H1 (cell line): ENCODE results near the gene RIT2. TPM values are rescaled to one million over a fixed set of nuclear protein-coding genes. Genes with fewer than 3 reads are reported as not detected.

ENCODE experiments used
- CTCF ChIA-PET: fragments of 300-600 bp; sonication (Branson Sonifier 250); formaldehyde crosslinking; loops from one replicate; lab custom pipeline; 2021; ENCODE audit not compliant: partially characterized antibody; lab: Charles Lee
- POLR2A ChIA-PET: fragments of 300-600 bp; sonication (Branson Sonifier 250); formaldehyde crosslinking; loops from one replicate; lab custom pipeline; 2021; ENCODE audit warnings: inconsistent platforms; ENCODE audit not compliant: partially characterized antibody; lab: Charles Lee
- DNase-seq, 2 experiments: peaks; one replicate each; pipeline versions ENCODE4 v3.0.0 to v3.0.0-alpha.2; 2010 to 2022; ENCODE audit warnings: low spot score in 2 of 2, low read depth in 1 of 2, mixed read lengths in 1 of 2
- FAIRE-seq: peaks from 2 replicates; lab custom pipeline; 2011; peaks lifted over from hg19 to GRCh38; lab: Jason Lieb, UNC
- H2AFZ ChIP-seq: 2 replicates; pipeline ENCODE4 v1.8.1; 2012; ENCODE audit warnings: low read length, inconsistent platforms
- H2AK5ac ChIP-seq: 2 replicates; pipeline ENCODE4 v1.6.1; 2013; ENCODE audit warnings: low read depth, low read length
- H2BK120ac ChIP-seq: replicated peaks from 2 replicates; pipeline ENCODE3; 2013; ENCODE audit warnings: low read depth, low read length, inconsistent platforms
- H2BK12ac ChIP-seq: 2 replicates; pipeline ENCODE4 v1.6.1; 2013; ENCODE audit warnings: low read depth, low read length
- H2BK15ac ChIP-seq: 2 replicates; pipeline ENCODE4 v1.6.1; 2013; ENCODE audit warnings: low read length
- H2BK20ac ChIP-seq: 2 replicates; pipeline ENCODE4 v1.6.1; 2013; ENCODE audit warnings: low read length
- H2BK5ac ChIP-seq: 2 replicates; pipeline ENCODE4 v1.6.1; 2013; ENCODE audit warnings: low read depth, low read length
- H3K14ac ChIP-seq: 2 replicates; pipeline ENCODE4 v1.6.1; 2013; ENCODE audit warnings: inconsistent platforms; ENCODE audit not compliant: insufficient read length
- H3K18ac ChIP-seq: 2 replicates; pipeline ENCODE4 v1.6.1; 2013; ENCODE audit warnings: low read length; ENCODE audit errors: extremely low read depth
- H3K23ac ChIP-seq: 2 replicates; pipeline ENCODE4 v1.6.1; 2013; ENCODE audit warnings: inconsistent platforms; ENCODE audit not compliant: insufficient read length
- H3K23me2 ChIP-seq: 2 replicates; pipeline ENCODE4 v1.6.1; 2013; ENCODE audit warnings: low read depth, low read length
- H3K27ac ChIP-seq: 2 replicates; pipeline ENCODE4 v1.6.1; 2011; ENCODE audit warnings: low read depth, low read length, inconsistent platforms
- H3K27me3 ChIP-seq, 4 experiments: replicated peaks in 1 of 4; 1 replicate in 1 of 4; 2 replicates in 3 of 4; pipeline versions ENCODE4 v1.6.1 to v1.8.1; 2011 to 2013; ENCODE audit warnings: low read length in 3 of 4, mild to moderate bottlenecking in 3 of 4, inconsistent platforms in 2 of 4, mixed read lengths in 2 of 4, moderate library complexity in 1 of 4; ENCODE audit not compliant: control insufficient read depth in 3 of 4, insufficient read depth in 3 of 4; ENCODE audit errors: extremely low read depth in 1 of 4
- H3K36me3 ChIP-seq, 4 experiments: 2 replicates each; pipeline versions ENCODE4 v1.6.1 to v1.8.1; 2011 to 2013; ENCODE audit warnings: mild to moderate bottlenecking in 4 of 4, low read length in 3 of 4, moderate library complexity in 2 of 4, control low read depth in 1 of 4, inconsistent platforms in 1 of 4; ENCODE audit not compliant: insufficient read depth in 4 of 4, control insufficient read depth in 2 of 4
- H3K4ac ChIP-seq: replicated peaks from 2 replicates; pipeline ENCODE3; 2013; ENCODE audit warnings: low read length, low read depth, mixed read lengths, inconsistent platforms; ENCODE audit not compliant: insufficient read length
- H3K4me1 ChIP-seq, 4 experiments: replicated peaks in 1 of 4; 1 replicate in 1 of 4; 2 replicates in 3 of 4; pipeline versions ENCODE4 v1.6.1 to v1.8.1; 2011 to 2013; ENCODE audit warnings: low read length in 3 of 4, inconsistent platforms in 2 of 4, mixed read lengths in 1 of 4; ENCODE audit not compliant: insufficient read depth in 4 of 4, control insufficient read depth in 3 of 4
- H3K4me2 ChIP-seq, 2 experiments: 2 replicates each; pipeline versions ENCODE4 v1.6.1 to v1.8.1; 2011 to 2013; ENCODE audit warnings: low read depth in 2 of 2, low read length in 2 of 2, control low read depth in 1 of 2, inconsistent platforms in 1 of 2, mild to moderate bottlenecking in 1 of 2; ENCODE audit not compliant: insufficient read depth in 1 of 2
- H3K4me3 ChIP-seq, 4 experiments: fragments of 200-600, 300-600 bp in 1 of 4; sonication (generic), shearing (Covaris generic), sonication (Bioruptor Twin) in 1 of 4; 2 replicates each; pipeline versions ENCODE4 v1.5.1 to v1.8.1; 2011 to 2016; ENCODE audit warnings: low read length in 4 of 4, low read depth in 3 of 4, control low read depth in 2 of 4, inconsistent platforms in 2 of 4, mild to moderate bottlenecking in 2 of 4, mixed read lengths in 1 of 4, moderate library complexity in 1 of 4; ENCODE audit not compliant: insufficient read depth in 2 of 4; ENCODE audit errors: extremely low read depth in 1 of 4
- H3K56ac ChIP-seq: replicated peaks from 2 replicates; pipeline ENCODE3; 2013; ENCODE audit warnings: low read depth, mild to moderate bottlenecking, mixed read lengths, low read length, inconsistent platforms; ENCODE audit not compliant: insufficient read length
- H3K79me1 ChIP-seq: 2 replicates; pipeline ENCODE4 v1.6.1; 2013; ENCODE audit warnings: low read depth, low read length, control low read depth
- H3K79me2 ChIP-seq, 2 experiments: 2 replicates each; pipeline versions ENCODE4 v1.6.1 to v1.8.1; 2012 to 2013; ENCODE audit warnings: low read length in 2 of 2, mild to moderate bottlenecking in 2 of 2, inconsistent platforms in 1 of 2; ENCODE audit not compliant: insufficient read depth in 2 of 2, control insufficient read depth in 1 of 2
- H3K9ac ChIP-seq, 4 experiments: replicated peaks in 1 of 4; 1 replicate in 1 of 4; 2 replicates in 3 of 4; pipeline versions ENCODE4 v1.6.1 to v1.8.1; 2011 to 2013; ENCODE audit warnings: low read depth in 3 of 4, low read length in 3 of 4, control low read depth in 2 of 4, mild to moderate bottlenecking in 2 of 4, moderate library complexity in 2 of 4, inconsistent platforms in 1 of 4; ENCODE audit errors: extremely low read depth in 1 of 4
- H3K9me3 ChIP-seq, 2 experiments: 2 replicates each; pipeline versions ENCODE4 v1.6.1 to v1.8.1; 2012 to 2013; ENCODE audit warnings: mild to moderate bottlenecking in 2 of 2, moderate library complexity in 2 of 2, control low read depth in 1 of 2, inconsistent platforms in 1 of 2, low read depth in 1 of 2, low read length in 1 of 2, mixed read lengths in 1 of 2; ENCODE audit not compliant: insufficient read depth in 2 of 2
- H4K20me1 ChIP-seq, 2 experiments: replicated peaks in 1 of 2; 2 replicates each; pipeline versions ENCODE3 to v1.8.1; 2011 to 2013; ENCODE audit warnings: inconsistent platforms in 2 of 2, low read length in 2 of 2, mild to moderate bottlenecking in 1 of 2; ENCODE audit not compliant: insufficient read depth in 2 of 2, control insufficient read depth in 1 of 2
- H4K5ac ChIP-seq: 2 replicates; pipeline ENCODE4 v1.6.1; 2013; ENCODE audit warnings: low read length, low read depth, mixed read lengths, inconsistent platforms; ENCODE audit not compliant: insufficient read length
- H4K8ac ChIP-seq: 2 replicates; pipeline ENCODE4 v1.8.0; 2013; ENCODE audit warnings: mild to moderate bottlenecking, moderate library complexity, low read length, inconsistent platforms; ENCODE audit not compliant: insufficient read depth; ENCODE audit errors: extremely low read depth
- H4K91ac ChIP-seq: replicated peaks from 2 replicates; pipeline ENCODE3; 2013; ENCODE audit warnings: low read length, mixed read lengths, inconsistent platforms; ENCODE audit not compliant: insufficient read length
- EP300 ChIP-seq, 2 experiments: IDR thresholded peaks; 1 replicate in 1 of 2; 2 replicates in 1 of 2; pipeline ENCODE4 v1.6.1; 2011 to 2012; ENCODE audit warnings: low read depth in 2 of 2, low read length in 2 of 2, mild to moderate bottlenecking in 2 of 2, borderline replicate concordance in 1 of 2, inconsistent platforms in 1 of 2, moderate library complexity in 1 of 2
- POLR2AphosphoS5 ChIP-seq: IDR thresholded peaks from 2 replicates; pipeline ENCODE4 v1.6.1; 2011; ENCODE audit warnings: low read depth, low read length
- RBBP5 ChIP-seq: IDR thresholded peaks from 2 replicates; pipeline ENCODE4 v1.7.1; 2012; ENCODE audit warnings: low read depth, mild to moderate bottlenecking, inconsistent platforms, low read length, moderate library complexity, borderline replicate concordance
- SIN3A ChIP-seq, 2 experiments: IDR thresholded peaks in 1 of 2; conservative IDR thresholded peaks in 1 of 2; 2 replicates each; pipeline ENCODE4 v1.6.1; 2011 to 2012; ENCODE audit warnings: low read length in 2 of 2, improper control_type of control experiment in 1 of 2, low read depth in 1 of 2, mild to moderate bottlenecking in 1 of 2
- polyA plus RNA-seq, 7 experiments: library from polyadenylated mRNA; depleted of rRNA in 3 of 7; stranded (reverse) in 5 of 7; unstranded in 2 of 7; fragments of >200 nt in 5 of 7; fragments of 200-250 nt in 2 of 7; gene quantifications; 1 replicate in 5 of 7; 2 replicates in 1 of 7; 4 replicates in 1 of 7; pipeline versions ENCODE4 v1.2.1 to v1.2.3, GENCODE V29; 2011 to 2013; ENCODE audit warnings: missing spikeins in 2 of 7, mixed read lengths in 2 of 7
- total RNA-seq: library from RNA; stranded (reverse); fragmentation: NEBNext Ultra II Directional; extraction: Animal tissue kit (Norgen Biotek cat#: 25700); gene quantifications from 2 replicates; pipeline ENCODE4 v1.2.1, GENCODE V29; 2021
- TF ChIP-seq, protein P1 (sequence below): IDR thresholded peaks from 2 replicates; pipeline ENCODE4 v1.6.1; 2012; ENCODE audit warnings: low read length, inconsistent platforms
- TF ChIP-seq, protein P2 (sequence below): IDR thresholded peaks from 2 replicates; pipeline ENCODE4 v1.6.1; 2012; ENCODE audit warnings: inconsistent platforms

RIT2 gene
- total and polyA plus RNA-seq, 2 of the 8 experiments (the other 6 are each of a cell fraction or from before 2014, with no cell fraction given): 0.67 to 3.2 TPM

DNA sequence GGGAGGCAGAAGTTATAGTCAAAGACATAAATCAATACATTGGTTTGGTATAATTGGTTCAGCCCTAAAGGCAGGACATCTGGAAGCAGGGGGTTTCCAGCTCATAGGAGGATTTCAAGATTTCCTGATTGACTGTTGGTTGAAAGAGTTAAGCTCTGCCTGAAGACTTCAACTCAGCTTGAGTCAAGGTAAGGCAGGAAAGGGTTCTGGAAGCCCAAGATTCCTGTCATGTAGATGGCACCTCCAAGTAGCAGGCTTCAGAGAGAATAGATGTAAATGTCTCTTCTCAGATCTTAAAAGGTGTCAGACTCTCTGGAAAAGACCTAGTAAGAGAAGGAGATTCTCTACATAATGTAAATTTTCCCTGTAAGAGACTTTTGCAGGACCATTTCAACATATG, 335.3 kb downstream of the RIT2 start:
- H2BK15ac ChIP-seq: no peak overlapping the region
- FAIRE-seq (no peak), DNase-seq (no peak)
- H3K27me3 ChIP-seq: no peaks in the 10 kb centered on the region
- no peak overlapping the region for H4K8ac ChIP-seq
- H4K20me1 ChIP-seq: no peaks in the 10 kb centered on the region
- H3K79me1 ChIP-seq: no peaks in the 10 kb centered on the region
- no peak overlapping the region for H3K56ac ChIP-seq
- no peak overlapping the region for H3K4me3 ChIP-seq
- no peak overlapping the region for H3K4me2 ChIP-seq
- H3K23me2 ChIP-seq: no peaks in the 10 kb centered on the region
- no peaks in the 10 kb centered on the region for H3K79me2 ChIP-seq
- no peak overlapping the region for H2BK5ac ChIP-seq
- ChIA-PET POLR2A (interaction anchor here (1.8 kb wide), 1 partner anchor 38 kb away, joined by 6 read pairs; no protein-coding TSS in a partner anchor), CTCF (no interaction called here)
- no peak overlapping the region for H2AK5ac ChIP-seq
- H2AFZ ChIP-seq: no peak overlapping the region
- no peak overlapping the region for H3K4ac ChIP-seq
- H3K14ac ChIP-seq: no peak overlapping the region
- no peak overlapping the region for H2BK12ac ChIP-seq
- H3K18ac ChIP-seq: no peak overlapping the region
- no peak overlapping the region for H2BK120ac ChIP-seq
- H2BK20ac ChIP-seq: no peak overlapping the region
- no peak overlapping the region for H3K9ac ChIP-seq
- no peaks in the 10 kb centered on the region for H3K36me3 ChIP-seq
- no peak overlapping the region for H3K23ac ChIP-seq
- H3K27ac ChIP-seq: no peak overlapping the region
- H3K9me3 ChIP-seq: no peaks in the 10 kb centered on the region
- TF ChIP-seq, protein P1, sequence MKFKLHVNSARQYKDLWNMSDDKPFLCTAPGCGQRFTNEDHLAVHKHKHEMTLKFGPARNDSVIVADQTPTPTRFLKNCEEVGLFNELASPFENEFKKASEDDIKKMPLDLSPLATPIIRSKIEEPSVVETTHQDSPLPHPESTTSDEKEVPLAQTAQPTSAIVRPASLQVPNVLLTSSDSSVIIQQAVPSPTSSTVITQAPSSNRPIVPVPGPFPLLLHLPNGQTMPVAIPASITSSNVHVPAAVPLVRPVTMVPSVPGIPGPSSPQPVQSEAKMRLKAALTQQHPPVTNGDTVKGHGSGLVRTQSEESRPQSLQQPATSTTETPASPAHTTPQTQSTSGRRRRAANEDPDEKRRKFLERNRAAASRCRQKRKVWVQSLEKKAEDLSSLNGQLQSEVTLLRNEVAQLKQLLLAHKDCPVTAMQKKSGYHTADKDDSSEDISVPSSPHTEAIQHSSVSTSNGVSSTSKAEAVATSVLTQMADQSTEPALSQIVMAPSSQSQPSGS: no peak
- TF ChIP-seq EP300 (IDR thresholded peaks at IDR 0.05; ENCODE audit: borderline replicate concordance in 1 of 2, low read depth in 2 of 2, low read length in 2 of 2) (no peak), RBBP5 (no peak), SIN3A (conservative IDR thresholded peaks at IDR 0.05 in 1 of 2, IDR thresholded peaks at IDR 0.05 in 1 of 2; ENCODE audit: low read depth in 1 of 2, low read length in 2 of 2) (no peak), POLR2AphosphoS5 (no peak)
- TF ChIP-seq, protein P2, sequence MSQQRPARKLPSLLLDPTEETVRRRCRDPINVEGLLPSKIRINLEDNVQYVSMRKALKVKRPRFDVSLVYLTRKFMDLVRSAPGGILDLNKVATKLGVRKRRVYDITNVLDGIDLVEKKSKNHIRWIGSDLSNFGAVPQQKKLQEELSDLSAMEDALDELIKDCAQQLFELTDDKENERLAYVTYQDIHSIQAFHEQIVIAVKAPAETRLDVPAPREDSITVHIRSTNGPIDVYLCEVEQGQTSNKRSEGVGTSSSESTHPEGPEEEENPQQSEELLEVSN: no peak
- TF ChIP-seq, all 59 proteins: peak for 0
- H3K4me1 ChIP-seq: peaks cover 0 to 8% (median 1%) of the 10 kb centered on the region in 4 experiments; a peak in 2 of 7 replicates
- no peak overlapping the region for H4K5ac ChIP-seq
- H4K91ac ChIP-seq: no peak overlapping the region
